Measurements from ENCODE around the gene SLC6A6. TPM values are rescaled to one million over a fixed set of nuclear protein-coding genes. Genes with fewer than 3 reads are reported as not detected.

The SLC6A6 gene
- total RNA-seq, 1 donor from 2014 or later, result 3.8 TPM

GRCh38 chr3:14416453-14416852 is 14.0 kb downstream of the SLC6A6 start:
- TF ChIP-seq CTCF (IDR thresholded peaks at IDR 0.05; ENCODE audit: insufficient read depth, low read length, poor library complexity, severe bottlenecking), result no peak
- H3K4me3 ChIP-seq (ENCODE audit: low read depth, low read length), result no peak overlapping the region
- DNase-seq (ENCODE audit: low read depth), result no peak
- no peaks in the 10 kb centered on the region for H3K27me3 ChIP-seq (ENCODE audit: control insufficient read depth, insufficient read depth, low read length)
- peaks cover 2% of the 10 kb centered on the region for H3K36me3 ChIP-seq (ENCODE audit: control insufficient read depth, insufficient read depth, low read length)

DNA sequence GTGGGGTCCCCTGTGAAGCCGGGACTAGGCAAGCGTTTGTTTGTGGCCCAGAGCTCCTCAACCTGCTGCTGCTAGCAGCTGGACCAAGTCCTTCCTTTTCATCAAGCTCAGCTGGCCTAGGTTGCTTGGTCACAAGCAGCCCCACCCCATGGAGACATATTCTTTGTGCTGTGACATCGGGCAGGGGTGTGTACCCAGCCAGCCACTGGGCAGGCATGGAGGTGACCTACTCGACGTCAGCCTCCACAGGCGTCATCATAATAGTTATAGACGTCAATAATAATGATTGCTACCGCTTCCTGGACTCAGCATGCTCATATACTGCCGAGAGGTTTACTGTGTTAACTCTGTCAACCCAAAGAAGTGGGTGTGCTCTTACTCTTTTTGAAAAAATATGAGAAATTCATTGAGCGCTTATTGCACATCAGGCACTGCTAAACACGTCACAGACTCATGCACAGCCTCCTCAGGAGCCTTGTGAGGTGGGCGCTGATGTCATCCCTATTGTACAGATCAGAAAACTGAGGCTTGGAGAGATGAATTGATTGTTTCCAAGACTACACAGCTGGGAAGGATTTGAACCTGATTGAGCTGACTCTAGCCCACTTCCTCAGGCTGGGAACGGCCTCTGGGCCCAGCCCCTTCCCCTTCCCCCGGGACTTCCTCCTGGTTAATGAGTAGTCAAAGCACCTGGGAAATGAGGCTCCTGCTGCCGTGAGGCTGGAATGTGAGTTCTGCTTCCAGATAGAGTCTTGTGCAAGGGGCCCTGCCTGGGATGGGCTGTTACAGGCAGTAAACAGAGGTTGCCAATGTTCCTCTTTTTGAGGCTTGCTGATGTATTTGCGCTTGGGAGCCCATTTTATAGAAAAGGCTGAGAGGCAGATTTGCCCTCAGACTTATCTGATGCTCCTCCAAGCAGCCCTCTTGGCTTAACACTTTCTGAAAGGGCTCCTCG is 16.2 kb downstream of the SLC6A6 start:
- peaks cover 6% of the 10 kb centered on the region for H3K36me3 ChIP-seq (ENCODE audit: control insufficient read depth, insufficient read depth, low read length)
- no peak for TF ChIP-seq CTCF (IDR thresholded peaks at IDR 0.05; ENCODE audit: insufficient read depth, low read length, poor library complexity, severe bottlenecking)
- peak; percentile 52 for DNase-seq (ENCODE audit: low read depth)
- no peak overlapping the region for H3K4me3 ChIP-seq (ENCODE audit: low read depth, low read length)
- H3K27me3 ChIP-seq (ENCODE audit: control insufficient read depth, insufficient read depth, low read length), result no peaks in the 10 kb centered on the region

GRCh38 chr3:14422016-14422963 is 19.9 kb downstream of the SLC6A6 start:
- no peak for TF ChIP-seq CTCF (IDR thresholded peaks at IDR 0.05; ENCODE audit: insufficient read depth, low read length, poor library complexity, severe bottlenecking)
- H3K36me3 ChIP-seq (ENCODE audit: control insufficient read depth, insufficient read depth, low read length), result peaks cover 6% of the 10 kb centered on the region
- DNase-seq (ENCODE audit: low read depth), result no peak
- H3K4me3 ChIP-seq (ENCODE audit: low read depth, low read length), result no peak overlapping the region
- H3K27me3 ChIP-seq (ENCODE audit: control insufficient read depth, insufficient read depth, low read length), result no peaks in the 10 kb centered on the region

DNA sequence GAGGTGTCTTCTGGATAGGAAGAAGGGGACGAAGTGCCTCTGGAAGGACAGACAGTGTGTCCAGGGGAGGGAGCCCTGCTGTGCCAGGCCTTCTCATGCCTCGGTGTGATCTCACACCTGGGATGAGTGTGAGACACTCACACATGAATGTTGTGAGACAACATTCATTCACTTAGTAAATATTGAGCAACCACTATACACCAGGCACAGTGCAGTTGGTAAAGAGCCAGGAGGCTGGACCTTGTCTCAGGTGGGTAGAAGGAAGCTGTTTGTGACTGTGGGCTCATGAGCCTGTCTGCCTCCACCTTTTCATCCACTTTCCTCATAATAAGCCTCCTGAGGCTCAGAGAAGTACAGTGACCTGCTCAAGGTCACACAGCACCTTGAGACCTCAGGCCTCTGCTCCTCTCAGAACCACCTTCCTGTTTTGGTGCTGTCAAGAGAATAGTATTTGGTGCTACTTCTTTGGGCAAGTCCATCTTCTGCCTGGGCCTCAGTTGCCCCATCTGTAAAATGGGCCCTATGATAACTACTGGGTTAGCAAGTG is 20.9 kb downstream of the SLC6A6 start:
- DNase-seq (ENCODE audit: low read depth), result no peak
- H3K36me3 ChIP-seq (ENCODE audit: control insufficient read depth, insufficient read depth, low read length), result peaks cover 6% of the 10 kb centered on the region
- no peaks in the 10 kb centered on the region for H3K27me3 ChIP-seq (ENCODE audit: control insufficient read depth, insufficient read depth, low read length)
- no peak for TF ChIP-seq CTCF (IDR thresholded peaks at IDR 0.05; ENCODE audit: insufficient read depth, low read length, poor library complexity, severe bottlenecking)
- no peak overlapping the region for H3K4me3 ChIP-seq (ENCODE audit: low read depth, low read length)

- Histone ChIP-seq H3K4me3 (ENCODE audit: low read depth, low read length) (no peak overlapping the region), H3K27me3 (ENCODE audit: control insufficient read depth, insufficient read depth, low read length) (no peaks in the 10 kb centered on the region), H3K36me3 (ENCODE audit: control insufficient read depth, insufficient read depth, low read length) (peaks cover 6% of the 10 kb centered on the region)
- DNase-seq (ENCODE audit: low read depth), result no peak
- no peak for TF ChIP-seq CTCF (IDR thresholded peaks at IDR 0.05; ENCODE audit: insufficient read depth, low read length, poor library complexity, severe bottlenecking)
Measured at GRCh38 chr3:14423963-14424362, 21.6 kb downstream of the SLC6A6 start.
